Omental fat pad (tissue), 4 donors: ENCODE measurements around the gene GRB10. TPM values are rescaled to one million over a fixed set of nuclear protein-coding genes. Genes with fewer than 3 reads are reported as not detected.
A peak's percentile ranks its signal among the peaks of the same experiment; 100 is the strongest.

Experiments
- ATAC-seq: fragments of 150-250 bp; one replicate; pipeline ENCODE4 v1.9.1; 2016; ENCODE audit warnings: mild to moderate bottlenecking, moderate library complexity; ENCODE audit not compliant: low FRiP score
- DNase-seq: peaks from one replicate; pipeline ENCODE4 v3.0.0-alpha.2; 2019; ENCODE audit warnings: low spot score
- total RNA-seq, 4 donors: library from RNA; depleted of rRNA; stranded (reverse); fragments of >200 nt; gene quantifications; one replicate each; pipeline ENCODE4 v1.1.0, GENCODE V29; 2016
- TF ChIP-seq, protein P1 (sequence below), 3 donors: fragments of 450-650 bp; IDR thresholded peaks; one replicate each; pipeline ENCODE4 v1.5.1; 2016 to 2017; ENCODE audit warnings: antibody characterized with exemption in 3 of 3, mild to moderate bottlenecking in 3 of 3, moderate library complexity in 2 of 3

GRB10 gene
- total RNA-seq, 4 donors from 2014 or later = 64.6 to 100 (median 75.3) TPM

GRCh38 chr7:50790381-50790780 is 7.7 kb upstream of the GRB10 start:
- no peak for ATAC-seq
- no peak for DNase-seq
- TF ChIP-seq, protein P1, sequence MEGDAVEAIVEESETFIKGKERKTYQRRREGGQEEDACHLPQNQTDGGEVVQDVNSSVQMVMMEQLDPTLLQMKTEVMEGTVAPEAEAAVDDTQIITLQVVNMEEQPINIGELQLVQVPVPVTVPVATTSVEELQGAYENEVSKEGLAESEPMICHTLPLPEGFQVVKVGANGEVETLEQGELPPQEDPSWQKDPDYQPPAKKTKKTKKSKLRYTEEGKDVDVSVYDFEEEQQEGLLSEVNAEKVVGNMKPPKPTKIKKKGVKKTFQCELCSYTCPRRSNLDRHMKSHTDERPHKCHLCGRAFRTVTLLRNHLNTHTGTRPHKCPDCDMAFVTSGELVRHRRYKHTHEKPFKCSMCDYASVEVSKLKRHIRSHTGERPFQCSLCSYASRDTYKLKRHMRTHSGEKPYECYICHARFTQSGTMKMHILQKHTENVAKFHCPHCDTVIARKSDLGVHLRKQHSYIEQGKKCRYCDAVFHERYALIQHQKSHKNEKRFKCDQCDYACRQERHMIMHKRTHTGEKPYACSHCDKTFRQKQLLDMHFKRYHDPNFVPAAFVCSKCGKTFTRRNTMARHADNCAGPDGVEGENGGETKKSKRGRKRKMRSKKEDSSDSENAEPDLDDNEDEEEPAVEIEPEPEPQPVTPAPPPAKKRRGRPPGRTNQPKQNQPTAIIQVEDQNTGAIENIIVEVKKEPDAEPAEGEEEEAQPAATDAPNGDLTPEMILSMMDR (IDR thresholded peaks at IDR 0.05) = no peak

DNA sequence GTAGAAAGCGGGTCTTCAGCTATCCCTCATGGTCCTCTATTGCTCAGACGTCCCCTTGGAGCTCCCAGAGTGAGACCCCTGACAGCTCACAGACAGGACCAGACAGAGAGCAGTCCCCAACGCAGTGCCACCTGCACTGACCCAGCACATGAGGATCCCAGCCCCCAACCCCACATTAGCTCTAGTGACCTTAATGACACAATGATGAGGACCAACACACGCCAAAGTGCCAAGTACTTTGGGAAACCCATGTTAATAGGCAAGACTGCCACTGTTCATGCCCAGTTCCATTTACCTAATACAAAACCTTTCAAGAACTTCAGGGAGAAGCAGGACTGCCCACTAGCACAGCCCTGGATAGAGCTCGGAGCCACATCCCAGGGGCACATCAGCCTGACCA is 5.7 kb upstream of the GRB10 start:
- DNase-seq (no peak), ATAC-seq (no peak)
- TF ChIP-seq, protein P1 (IDR thresholded peaks at IDR 0.05) = no peak

GRCh38 chr7:50787825-50788224 is 5.1 kb upstream of the GRB10 start:
- ATAC-seq = no peak
- TF ChIP-seq, protein P1 (IDR thresholded peaks at IDR 0.05) = no peak
- DNase-seq = no peak

DNA sequence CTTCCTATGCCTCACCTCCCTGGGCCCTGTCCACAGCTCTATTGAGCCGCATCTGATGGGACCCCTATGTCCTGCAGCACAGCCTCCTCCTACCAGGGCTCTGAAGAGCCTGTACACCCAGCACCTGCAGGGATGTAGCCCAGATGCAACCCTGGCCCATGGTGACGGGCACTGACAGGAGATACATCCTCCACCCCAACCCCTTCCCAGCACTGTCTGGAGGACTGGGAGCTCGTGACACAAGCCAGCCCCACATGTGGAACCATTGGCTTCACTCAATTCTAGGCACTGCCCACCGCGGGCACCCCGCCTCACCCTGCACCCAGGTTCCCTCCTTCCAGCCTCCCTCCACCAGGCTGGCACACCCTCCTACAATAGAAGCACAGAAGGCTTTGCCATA is 2.6 kb upstream of the GRB10 start:
- ATAC-seq (no peak), DNase-seq (no peak)
- TF ChIP-seq, protein P1 (IDR thresholded peaks at IDR 0.05) = no peak

DNA sequence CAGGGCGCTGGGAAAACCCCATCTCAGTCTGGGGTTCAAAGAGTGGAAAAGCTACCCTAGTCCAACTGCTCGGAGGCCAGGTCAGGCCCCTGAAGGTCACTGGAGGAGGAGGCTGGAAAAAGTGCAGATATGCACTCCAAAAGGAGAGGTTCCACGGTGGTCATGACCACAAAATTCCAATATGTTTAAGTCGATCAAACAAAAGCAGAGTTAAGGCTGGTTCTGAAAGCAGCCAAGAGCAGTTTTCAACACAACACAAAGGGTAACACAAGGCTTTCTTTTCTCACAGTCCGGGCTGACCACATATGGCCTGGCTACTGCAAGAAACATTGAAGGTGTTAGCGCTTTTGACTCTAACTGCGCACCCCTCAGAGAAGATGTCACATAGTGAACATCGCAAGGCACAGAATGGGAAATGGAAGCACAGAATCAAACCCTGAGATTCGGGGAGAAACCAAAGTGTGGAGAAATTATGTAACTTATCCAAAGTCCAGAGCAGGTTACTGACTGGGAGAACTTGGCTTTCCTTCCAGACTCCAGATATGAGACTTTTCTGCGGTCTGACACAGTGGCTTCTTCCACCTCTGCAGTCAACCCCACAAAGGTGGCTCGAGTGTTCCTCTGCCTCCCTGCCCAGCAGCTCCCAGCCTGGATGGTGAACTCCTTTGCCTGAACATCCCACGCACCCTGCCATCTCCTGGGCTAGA is 1.3 kb upstream of the GRB10 start:
- ATAC-seq = no peak
- TF ChIP-seq, protein P1 (IDR thresholded peaks at IDR 0.05) = no peak
- DNase-seq = no peak

DNA sequence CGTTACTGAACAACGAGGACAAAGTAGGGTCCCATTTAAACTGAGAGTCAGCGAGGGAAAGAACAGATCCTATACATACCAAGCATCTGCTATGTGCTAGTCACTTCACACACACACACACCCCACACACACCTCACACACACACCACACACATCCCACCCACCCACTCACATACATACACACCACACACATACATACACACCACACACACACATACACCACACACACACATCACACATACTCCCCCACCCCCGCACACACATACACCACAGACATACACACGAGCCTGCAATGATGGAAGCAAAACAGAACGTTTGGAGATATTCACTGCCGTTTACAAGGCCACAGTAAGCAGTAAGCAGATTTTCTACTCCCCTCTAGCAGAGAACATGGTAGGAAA is 607 bp upstream of the GRB10 start:
- TF ChIP-seq, protein P1 (IDR thresholded peaks at IDR 0.05) = no peak
- ATAC-seq (peak; percentile 7), DNase-seq (no peak)
